ENCODE results near the gene ACBD7.

DNA sequence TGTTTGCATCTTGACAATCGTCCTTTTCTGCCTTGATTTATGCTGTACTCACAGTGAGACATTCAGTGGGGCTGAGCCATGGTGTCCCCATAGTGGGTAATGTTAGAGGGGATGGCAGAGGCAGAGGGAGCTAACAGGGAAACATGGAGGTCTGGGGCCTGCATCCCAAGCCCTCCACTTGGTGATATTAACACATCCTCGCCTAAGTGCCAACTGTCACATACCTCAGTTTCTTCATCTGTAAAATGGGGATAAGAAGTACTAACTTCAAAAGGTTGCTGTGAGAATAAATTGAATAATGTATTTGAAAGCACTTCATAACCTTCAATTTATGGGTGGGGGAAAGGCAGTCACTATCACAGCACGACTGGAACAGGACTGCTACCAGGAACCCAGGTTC is 36.3 kb upstream of the ACBD7 start:
- TF ChIP-seq, protein P1, sequence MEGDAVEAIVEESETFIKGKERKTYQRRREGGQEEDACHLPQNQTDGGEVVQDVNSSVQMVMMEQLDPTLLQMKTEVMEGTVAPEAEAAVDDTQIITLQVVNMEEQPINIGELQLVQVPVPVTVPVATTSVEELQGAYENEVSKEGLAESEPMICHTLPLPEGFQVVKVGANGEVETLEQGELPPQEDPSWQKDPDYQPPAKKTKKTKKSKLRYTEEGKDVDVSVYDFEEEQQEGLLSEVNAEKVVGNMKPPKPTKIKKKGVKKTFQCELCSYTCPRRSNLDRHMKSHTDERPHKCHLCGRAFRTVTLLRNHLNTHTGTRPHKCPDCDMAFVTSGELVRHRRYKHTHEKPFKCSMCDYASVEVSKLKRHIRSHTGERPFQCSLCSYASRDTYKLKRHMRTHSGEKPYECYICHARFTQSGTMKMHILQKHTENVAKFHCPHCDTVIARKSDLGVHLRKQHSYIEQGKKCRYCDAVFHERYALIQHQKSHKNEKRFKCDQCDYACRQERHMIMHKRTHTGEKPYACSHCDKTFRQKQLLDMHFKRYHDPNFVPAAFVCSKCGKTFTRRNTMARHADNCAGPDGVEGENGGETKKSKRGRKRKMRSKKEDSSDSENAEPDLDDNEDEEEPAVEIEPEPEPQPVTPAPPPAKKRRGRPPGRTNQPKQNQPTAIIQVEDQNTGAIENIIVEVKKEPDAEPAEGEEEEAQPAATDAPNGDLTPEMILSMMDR (IDR thresholded peaks at IDR 0.05) = no peak
- no peak for TF ChIP-seq POLR2A (IDR thresholded peaks at IDR 0.05)
